ENCODE measurements around the gene VPS13D. TPM values are rescaled to one million over a fixed set of nuclear protein-coding genes. Genes with fewer than 3 reads are reported as not detected.

VPS13D gene
- total and polyA plus RNA-seq, 10 of the 15 experiments (the other 5 are each of a cell fraction or from before 2014, with no cell fraction given) = 1.4 to 16.9 (median 8.5) TPM

GRCh38 chr1:12452262-12452661 lies 222.4 kb downstream of the VPS13D start:
- RAD21 ChIA-PET (ENCODE audit: unreplicated experiment) = no interaction called here
- CTCF ChIA-PET = interaction anchor here (2.1 kb wide), 1 partner anchor 18 kb away, joined by 10 read pairs; no protein-coding TSS in a partner anchor
- TF ChIP-seq ATF7 (IDR thresholded peaks at IDR 0.05; ENCODE audit: low read depth) (no peak), WRNIP1 (IDR thresholded peaks at IDR 0.05; ENCODE audit: borderline replicate concordance, low read depth, low read length) (no peak), FOS (IDR thresholded peaks at IDR 0.05; ENCODE audit: borderline replicate concordance, extremely low read depth, insufficient read length) (no peak), ZNF592 (IDR thresholded peaks at IDR 0.05) (no peak), RELA (IDR thresholded peaks at IDR 0.05; ENCODE audit: borderline replicate concordance, partially characterized antibody) (no peak), ATF2 (IDR thresholded peaks at IDR 0.05; ENCODE audit: low read length) (no peak), MLLT1 (IDR thresholded peaks at IDR 0.05) (no peak), IRF4 (IDR thresholded peaks at IDR 0.05; ENCODE audit: low read depth, low read length) (no peak), PAX8 (IDR thresholded peaks at IDR 0.05) (no peak), NFYA (IDR thresholded peaks at IDR 0.05; ENCODE audit: borderline replicate concordance, low read depth, low read length) (no peak), CHD4 (IDR thresholded peaks at IDR 0.05) (no peak), CBX5 (IDR thresholded peaks at IDR 0.05; ENCODE audit: low read depth) (no peak), CEBPZ (IDR thresholded peaks at IDR 0.05; ENCODE audit: low read depth, low read length) (no peak), FOXM1 (IDR thresholded peaks at IDR 0.05; ENCODE audit: low read depth, low read length) (no peak), POU2F2 (IDR thresholded peaks at IDR 0.05; ENCODE audit: borderline replicate concordance, low read depth, low read length) (no peak), CBX3 (IDR thresholded peaks at IDR 0.05; ENCODE audit: borderline replicate concordance, low read depth) (no peak)

More at GRCh38 chr1:12452262-12452661, 222.4 kb downstream of the VPS13D start:
- H3K4me3 ChIP-seq = no peak overlapping the region
- no peak overlapping the region for H3K9ac ChIP-seq (ENCODE audit: control insufficient read depth, insufficient read depth, low read length)
- H3K9me3 ChIP-seq (replicated peaks; ENCODE audit: control insufficient read depth, insufficient read depth, low read length) = no peaks in the 10 kb centered on the region; the same call in 2 of the 3 replicates
- no peaks in the 10 kb centered on the region; a peak in 1 of 4 replicates for H3K27me3 ChIP-seq (replicated peaks in 1 of 2; ENCODE audit: control insufficient read depth in 2 of 2, insufficient read depth in 2 of 2, low read length in 1 of 2)
- intact Hi-C loops (cut with micrococcal nuclease; ENCODE audit: unreplicated experiment) = no loop called here
- no peak overlapping the region for H3K4me2 ChIP-seq (ENCODE audit: control insufficient read depth, insufficient read depth)
- no peak overlapping the region for H2AFZ ChIP-seq (ENCODE audit: control insufficient read depth, low read depth, low read length)
- in situ Hi-C loops (cut with MboI) = no loop called here
- H3K4me1 ChIP-seq (ENCODE audit: control insufficient read depth, insufficient read depth, low read length) = peaks cover 23% of the 10 kb centered on the region
- no peak overlapping the region for H3K27ac ChIP-seq (ENCODE audit: control insufficient read depth, insufficient read depth)
- BruUV-seq (replicated peaks) = no TSS peak
- no peaks in the 10 kb centered on the region for H3K79me2 ChIP-seq (ENCODE audit: control insufficient read depth, insufficient read depth, low read length)
- FAIRE-seq (no peak), ATAC-seq (no peak), DNase-seq (ENCODE audit: low read depth, low spot score) (no peak)
- peaks cover 2 to 4% of the 10 kb centered on the region in 2 experiments; a peak in 3 of 4 replicates for H3K36me3 ChIP-seq (ENCODE audit: control insufficient read depth in 2 of 2, insufficient read depth in 2 of 2, low read length in 1 of 2)
- peaks cover 5% of the 10 kb centered on the region; the same call in 1 of the 2 replicates for H4K20me1 ChIP-seq (ENCODE audit: control insufficient read depth, insufficient read depth)
- ChIA-PET SMC1A (ENCODE audit: uncharacterized antibody, unreplicated experiment) (interaction anchor here (1.2 kb wide), 1 partner anchor 163 kb away, joined by 3 read pairs; no protein-coding TSS in a partner anchor), POLR2A (no interaction called here)
